Measurements from ENCODE around the gene CTCFL.
"Not testable (repeated sequence)": the region's sequence is repeated elsewhere in the genome, so short reads cannot be mapped to it uniquely, and the experiment has no call there.

The CTCFL gene

GRCh38 chr20:57475388-57476083 is 49.4 kb downstream of the CTCFL start:
- no peak for DNase-seq (ENCODE audit: extremely low read depth, low read depth)
- TF ChIP-seq CTCF (IDR thresholded peaks at IDR 0.05; ENCODE audit: low read depth, low read length): no peak

- no peak for DNase-seq (ENCODE audit: extremely low read depth, low read depth)
Measured at GRCh38 chr20:57474816-57475215, 50.1 kb downstream of the CTCFL start.

GRCh38 chr20:57474205-57474604 is 50.7 kb downstream of the CTCFL start:
- TF ChIP-seq CTCF (IDR thresholded peaks at IDR 0.05; ENCODE audit: low read depth, low read length): no peak
- no peak for DNase-seq (ENCODE audit: extremely low read depth, low read depth)

More at GRCh38 chr20:57474816-57475215, 50.1 kb downstream of the CTCFL start:
- no peak for TF ChIP-seq CTCF (IDR thresholded peaks at IDR 0.05; ENCODE audit: low read depth, low read length)

GRCh38 chr20:57473246-57474048 is 51.5 kb downstream of the CTCFL start:
- TF ChIP-seq CTCF (IDR thresholded peaks at IDR 0.05; ENCODE audit: low read depth, low read length): no peak
- DNase-seq (ENCODE audit: extremely low read depth, low read depth): no peak

GRCh38 chr20:57472474-57472873 is 52.5 kb downstream of the CTCFL start:
- not testable (repeated sequence) for DNase-seq (ENCODE audit: extremely low read depth, low read depth)

- no peak for TF ChIP-seq CTCF (IDR thresholded peaks at IDR 0.05; ENCODE audit: low read depth, low read length)
- DNase-seq (ENCODE audit: extremely low read depth, low read depth): no peak
Measured at GRCh38 chr20:57471496-57472372, 53.2 kb downstream of the CTCFL start.

- no peak for TF ChIP-seq CTCF (IDR thresholded peaks at IDR 0.05; ENCODE audit: low read depth, low read length)
- no peak for DNase-seq (ENCODE audit: extremely low read depth, low read depth)
Measured at GRCh38 chr20:57470666-57471495, 54.1 kb downstream of the CTCFL start.
